NCI-H187 (cell line): Measurements from ENCODE around the gene RAB40AL.

Experiments used
- DNase-seq, 2 experiments: peaks; one replicate each; lab custom pipeline; 2025; lab: John Stamatoyannopoulos, UW

RAB40AL gene

DNA sequence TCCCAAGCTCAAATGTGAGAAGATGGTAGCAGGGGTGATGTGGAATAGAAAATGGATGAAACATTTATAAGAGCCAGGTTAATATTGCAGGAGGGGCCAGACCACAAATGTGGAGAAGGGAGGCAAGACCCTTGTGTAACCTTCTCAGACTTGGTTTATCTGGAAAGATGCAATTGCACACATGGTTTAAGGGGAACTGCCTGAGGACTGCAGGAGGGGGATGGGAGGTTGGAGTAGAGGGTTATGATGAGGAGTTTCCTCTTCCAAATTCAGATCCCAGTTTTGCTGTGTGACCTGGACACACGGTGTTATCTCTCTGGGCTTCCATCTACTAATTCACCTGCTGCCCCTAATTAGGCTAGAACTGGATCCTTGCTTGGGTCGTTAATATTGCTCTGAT is 46.1 kb downstream of the RAB40AL start:
- DNase-seq: no peak

DNA sequence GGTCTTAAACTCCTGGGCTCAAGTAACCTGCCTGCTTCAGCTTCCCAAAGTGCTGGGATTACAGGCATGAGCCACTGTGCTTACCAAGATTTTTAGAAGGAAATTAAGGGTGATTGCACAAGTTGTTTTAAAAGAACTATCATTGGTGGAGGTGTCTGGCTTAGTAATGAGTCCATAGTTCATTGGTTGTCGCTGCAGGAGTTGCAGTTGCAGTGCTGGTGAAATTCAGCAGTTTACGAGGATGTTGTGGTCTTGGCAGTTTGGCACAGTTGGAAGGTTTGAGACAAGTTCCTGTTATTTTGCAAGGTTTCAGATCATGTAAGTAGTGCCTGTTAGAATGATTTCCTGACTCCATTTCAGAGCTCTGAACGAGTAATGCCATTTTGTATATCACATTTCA is 48.1 kb downstream of the RAB40AL start:
- no peak for DNase-seq
